ENCODE measurements around the gene APBA3.

Gene APBA3

DNA sequence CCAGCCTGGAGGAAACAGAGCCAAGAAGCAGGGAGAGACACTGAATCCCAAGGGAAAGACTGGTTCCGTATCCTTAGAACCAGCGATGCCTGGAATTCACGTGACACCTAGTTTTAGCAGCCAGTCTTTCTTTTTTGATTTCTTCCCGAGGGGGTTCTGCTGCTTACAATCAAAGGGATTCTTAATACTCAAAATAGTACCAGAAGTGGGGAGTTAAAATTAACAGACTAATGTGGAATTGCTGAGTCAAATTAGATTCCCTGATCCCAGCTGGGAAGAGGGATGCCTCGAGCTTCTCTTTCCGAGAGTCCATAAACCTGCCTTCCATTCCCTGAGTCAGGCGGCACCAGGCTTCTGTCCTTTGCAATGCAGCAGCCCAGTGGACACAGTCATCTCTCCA lies 29.4 kb upstream of the APBA3 start:
- H3K27ac ChIP-seq: no peak overlapping the region

DNA sequence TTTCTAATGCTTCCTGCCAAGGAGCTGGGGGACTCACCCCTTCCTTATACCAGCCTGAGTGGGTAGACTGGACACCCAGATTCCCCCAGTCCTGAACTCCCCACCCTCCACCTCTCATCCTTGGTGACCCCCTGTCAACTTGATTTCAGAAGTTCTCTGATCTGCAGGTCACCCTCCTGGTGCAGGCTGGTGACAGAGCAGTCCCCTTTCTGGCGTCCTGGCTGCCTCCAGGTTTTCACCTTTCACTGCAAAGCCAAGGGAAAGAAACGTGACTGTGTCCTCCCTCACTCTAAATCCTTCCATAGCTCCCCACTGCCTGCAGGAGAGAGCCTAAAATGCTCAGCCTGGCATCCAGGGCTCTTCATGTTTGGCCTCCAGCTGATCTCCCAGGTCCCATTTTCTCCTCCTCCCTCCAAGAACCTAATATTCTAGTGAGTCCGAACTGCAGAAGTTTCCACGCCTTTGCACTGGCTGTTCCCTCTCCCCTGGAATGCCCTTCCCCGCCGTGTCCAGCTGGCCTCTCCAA lies 28.8 kb upstream of the APBA3 start:
- Histone ChIP-seq H3K4me3 (no peak overlapping the region), H3K27ac (no peak overlapping the region)

More for the DNA sequence above, 29.4 kb upstream of the APBA3 start:
- no peak overlapping the region for H3K4me3 ChIP-seq

DNA sequence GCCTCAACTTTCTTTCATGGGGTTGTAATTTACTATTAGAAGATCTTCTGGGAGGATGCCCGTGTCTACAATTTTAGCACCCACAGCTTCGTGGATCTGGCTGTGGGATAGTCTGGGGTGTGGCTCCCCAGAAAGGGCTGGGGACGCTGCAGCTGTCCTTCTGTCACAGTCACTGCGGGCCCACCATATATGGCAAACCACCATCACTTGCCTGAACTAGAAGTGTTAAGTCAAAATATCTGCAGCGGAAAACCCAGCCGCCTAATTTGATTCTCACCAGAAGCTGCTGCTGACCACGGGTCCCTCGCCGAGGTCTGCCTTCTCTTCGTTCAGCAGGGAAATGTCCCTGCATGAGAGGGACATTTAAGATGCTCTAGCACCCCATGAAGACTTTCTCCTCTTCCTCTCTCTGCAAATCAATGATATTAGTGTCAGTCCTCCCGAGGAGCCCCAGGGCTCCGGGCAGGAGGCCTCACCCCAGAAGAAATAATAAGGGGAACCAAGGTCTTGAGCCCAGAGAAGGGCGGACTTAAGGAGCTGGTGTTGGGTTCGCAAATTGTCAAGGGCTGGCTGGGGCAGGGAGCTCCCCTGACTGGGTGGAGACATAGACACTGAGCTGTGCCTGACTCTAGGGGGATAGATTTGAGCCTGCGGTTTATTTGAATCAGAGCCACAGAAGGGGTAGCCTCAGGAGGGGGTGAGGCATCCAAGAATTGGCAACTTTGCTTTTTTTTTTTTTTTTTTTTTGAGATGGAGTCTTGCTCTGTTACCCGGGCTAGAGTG lies 27.7 kb upstream of the APBA3 start:
- H3K4me3 ChIP-seq: no peak overlapping the region
- H3K27ac ChIP-seq: peak overlapping the region in 1 of 21 experiments; percentile 14

DNA sequence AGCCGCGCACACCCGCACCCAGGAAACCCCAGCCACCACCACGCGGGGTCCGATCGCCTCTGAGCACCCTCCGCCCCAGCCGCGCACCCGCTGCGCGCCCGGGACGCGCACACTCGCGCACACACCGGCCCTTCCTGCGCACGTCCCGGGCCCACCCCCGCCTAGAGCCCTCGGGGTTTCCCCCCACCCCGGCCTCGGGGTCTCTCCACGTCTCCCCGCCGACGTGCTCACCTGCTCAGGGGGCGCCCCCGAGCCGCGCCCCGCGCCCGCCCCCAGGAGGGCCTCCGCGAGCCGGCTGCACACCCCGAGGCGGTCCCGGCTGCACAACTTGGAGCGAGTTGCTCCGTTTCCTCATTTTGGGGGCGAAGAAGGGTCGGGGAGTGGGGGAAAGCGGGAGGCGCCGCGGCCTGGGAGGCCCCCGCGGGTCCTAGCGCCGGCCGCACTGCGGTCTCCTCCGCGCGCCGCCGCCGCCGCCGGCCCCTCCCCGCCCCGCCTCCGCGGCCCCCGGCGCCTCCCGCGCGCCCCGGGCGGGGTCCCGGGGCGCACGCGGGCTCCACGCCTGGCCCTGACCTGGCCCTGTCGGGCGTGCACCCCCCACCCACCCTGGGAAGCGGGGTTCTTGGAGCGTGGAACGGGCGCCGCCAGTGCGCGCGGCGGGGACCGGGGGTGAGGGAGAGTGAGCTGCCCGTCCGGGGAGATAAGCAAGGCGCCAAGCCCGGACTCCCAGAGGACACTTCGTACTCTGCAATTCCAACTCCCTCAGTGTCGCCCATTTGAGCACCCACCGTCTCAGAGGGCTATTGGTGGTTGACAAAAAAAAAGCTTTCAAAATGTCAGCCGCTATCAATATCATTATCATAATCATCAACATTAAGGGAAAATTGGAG lies 24.7 kb upstream of the APBA3 start, which contains the start of gene MATK:
TSS of gene MATK (minus strand) at position 444 of the 887 bp plus-strand sequence. CDS start 1,246 bp downstream, outside the sequence.
- Histone ChIP-seq H3K27ac (peak within 1 kb of the TSS in 10 of 21 experiments; percentile 12 to 82 (median 62)), H3K4me3 (peak within 1 kb of the TSS; percentile 20 to 47 (median 36))

DNA sequence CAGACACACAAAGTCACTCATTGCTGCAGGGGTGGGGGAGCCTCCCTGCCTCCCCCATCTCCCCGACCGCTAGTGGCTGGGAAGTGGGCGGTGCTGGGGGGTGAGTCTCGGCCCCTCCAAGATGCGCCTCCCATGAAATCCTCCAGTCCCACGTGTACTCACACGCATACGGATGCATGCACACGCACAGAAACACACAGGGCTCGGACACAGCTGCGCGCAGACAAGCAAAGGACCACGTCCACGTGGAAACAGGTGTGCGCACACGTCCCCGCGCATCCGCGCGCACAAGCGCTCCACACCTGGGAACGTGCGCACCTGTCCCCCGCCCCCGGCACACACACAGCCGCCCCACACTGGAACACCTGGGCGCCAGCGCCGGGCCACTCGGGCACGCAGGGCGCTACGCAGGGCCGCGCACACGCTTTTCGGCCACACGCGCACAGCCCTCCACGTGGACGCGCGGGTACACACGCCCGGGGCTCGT lies 24.0 kb upstream of the APBA3 start:
- H3K27ac ChIP-seq: peak overlapping the region in 10 of 21 experiments; percentile 12 to 82 (median 62)

DNA sequence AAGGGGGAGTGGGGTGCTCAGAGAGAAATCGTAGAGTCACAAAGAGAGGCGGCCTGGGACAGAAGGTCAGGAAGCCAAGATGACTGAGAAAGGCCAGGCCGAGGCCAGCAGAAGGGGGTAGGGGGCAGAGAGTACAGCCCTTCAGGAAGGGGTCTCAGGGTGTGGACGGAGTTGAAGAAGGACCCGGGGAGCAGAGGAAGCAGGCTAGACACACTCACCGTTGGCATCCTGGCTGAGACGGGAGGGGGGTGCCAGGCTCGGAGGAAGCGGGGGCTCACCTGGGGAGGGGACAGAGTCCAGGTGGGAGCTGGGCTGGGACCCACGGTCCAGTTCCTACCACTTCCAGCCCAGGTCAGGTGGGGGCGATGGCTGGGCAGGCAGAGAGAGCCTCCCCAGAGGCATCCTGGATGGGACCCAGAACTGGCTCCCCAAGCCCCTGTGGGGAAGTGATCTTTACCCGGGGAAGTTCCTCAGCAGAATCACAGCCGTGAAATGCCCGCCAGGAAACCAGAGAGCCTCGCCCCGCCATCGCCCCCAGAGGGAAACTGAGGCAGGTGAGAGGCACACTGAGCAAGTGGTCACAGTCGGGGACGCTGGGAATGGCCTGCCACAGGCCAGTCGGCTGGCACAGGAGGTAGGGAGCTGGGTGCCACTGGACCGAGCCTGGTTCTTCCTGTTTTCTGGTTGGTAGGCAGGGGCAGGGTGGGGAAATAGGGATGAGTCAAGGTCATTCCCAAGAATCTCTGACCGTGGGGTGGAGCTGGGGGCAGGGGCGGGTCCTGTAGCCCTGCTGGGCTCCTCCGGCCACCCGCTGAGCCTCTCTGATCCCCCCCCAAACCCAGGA lies 23.3 kb upstream of the APBA3 start:
- Histone ChIP-seq H3K27ac (peak overlapping the region in 3 of 21 experiments; percentile 38 to 82 (median 77)), H3K4me3 (peak overlapping the region; percentile 20 to 47 (median 36))

More for the DNA sequence above, 24.0 kb upstream of the APBA3 start:
- H3K4me3 ChIP-seq: peak overlapping the region; percentile 20 to 47 (median 36)

DNA sequence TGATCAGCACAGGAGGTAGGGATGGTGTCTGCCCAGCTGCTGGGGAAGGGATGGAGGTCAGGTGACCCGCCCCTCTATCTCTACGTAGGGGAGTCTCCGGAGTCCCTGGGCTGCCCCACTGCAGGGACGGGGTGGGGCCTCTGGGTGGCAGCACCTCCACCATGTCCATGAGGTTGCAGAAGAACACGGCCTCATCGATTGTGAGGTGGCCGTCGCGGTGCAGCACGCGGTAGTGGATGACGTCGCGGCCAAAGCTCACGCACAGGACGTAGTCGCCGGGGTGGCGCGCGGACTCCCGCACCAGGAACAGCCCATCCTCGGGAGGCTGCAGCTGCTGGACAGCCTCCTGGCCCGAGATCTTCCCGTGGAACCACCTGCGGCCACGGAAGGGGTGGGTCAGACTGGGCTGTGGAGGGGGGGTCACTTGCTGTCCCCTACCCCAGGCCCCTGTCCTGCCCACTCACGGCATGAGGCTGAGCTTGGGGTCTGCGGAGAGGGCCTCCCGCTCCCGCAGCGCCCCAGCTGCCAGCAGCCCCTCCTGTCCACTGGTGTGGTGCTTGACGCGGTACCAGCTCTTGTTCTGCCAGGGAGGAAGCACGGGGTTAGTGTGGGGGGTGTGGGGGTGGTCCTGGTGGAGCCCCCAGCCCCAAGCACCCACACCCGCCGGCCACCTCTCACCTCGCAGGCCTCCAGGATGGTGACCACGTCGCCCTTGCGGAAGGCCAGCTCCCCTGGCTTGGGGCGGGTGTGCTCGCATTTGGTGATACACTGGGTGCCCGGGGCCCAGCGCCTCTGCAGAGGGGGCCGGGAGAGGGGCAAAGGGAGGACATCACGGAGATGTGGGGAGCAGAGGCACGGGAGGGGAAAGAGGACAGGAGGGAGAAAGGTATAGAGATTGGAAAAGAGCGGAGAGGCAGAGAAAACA lies 22.4 kb upstream of the APBA3 start:
- no peak overlapping the region for H3K27ac ChIP-seq

DNA sequence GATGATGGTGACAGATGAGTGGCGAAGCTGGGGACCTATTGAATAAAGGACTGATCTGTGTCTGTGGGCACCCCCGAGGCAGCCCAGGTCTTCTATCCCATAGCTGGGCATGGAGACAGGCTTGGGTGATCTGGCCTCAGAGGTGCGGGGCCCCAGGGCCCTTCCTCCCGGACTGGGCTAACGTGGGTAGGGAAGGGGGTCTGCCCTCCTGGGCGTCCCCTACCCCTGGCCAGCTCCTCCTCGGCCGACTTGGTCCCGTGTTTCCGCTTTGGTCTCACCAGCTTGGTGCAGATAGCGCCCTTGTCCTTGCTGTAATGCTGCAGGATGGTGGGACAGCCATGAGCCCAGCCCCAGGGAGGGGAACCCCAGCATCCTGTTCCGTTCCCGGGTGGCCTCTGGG lies 21.4 kb upstream of the APBA3 start:
- Histone ChIP-seq H3K4me3 (no peak overlapping the region), H3K27ac (no peak overlapping the region)

More for the DNA sequence above, 22.4 kb upstream of the APBA3 start:
- H3K4me3 ChIP-seq: no peak overlapping the region

DNA sequence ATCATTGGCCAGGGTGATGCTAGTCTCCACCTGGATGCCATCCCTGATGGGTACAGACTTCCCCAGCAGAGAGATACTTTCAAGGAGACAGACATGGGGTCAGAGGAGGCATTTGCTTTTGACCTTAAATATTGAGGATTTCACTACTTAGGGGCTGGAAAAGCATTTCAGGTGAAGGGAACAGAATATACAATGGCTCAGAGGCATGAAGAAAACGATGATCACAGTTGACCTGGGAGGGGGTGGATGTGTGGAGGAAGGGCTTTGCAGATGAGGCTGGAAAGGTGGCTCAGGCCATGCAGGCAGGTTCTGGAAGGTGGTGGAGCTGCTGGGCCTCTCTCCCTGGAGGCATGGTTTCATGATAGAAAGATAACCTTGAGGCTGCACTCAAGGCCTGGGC lies 20.8 kb upstream of the APBA3 start:
- H3K27ac ChIP-seq: no peak overlapping the region
- no peak overlapping the region for H3K4me3 ChIP-seq

DNA sequence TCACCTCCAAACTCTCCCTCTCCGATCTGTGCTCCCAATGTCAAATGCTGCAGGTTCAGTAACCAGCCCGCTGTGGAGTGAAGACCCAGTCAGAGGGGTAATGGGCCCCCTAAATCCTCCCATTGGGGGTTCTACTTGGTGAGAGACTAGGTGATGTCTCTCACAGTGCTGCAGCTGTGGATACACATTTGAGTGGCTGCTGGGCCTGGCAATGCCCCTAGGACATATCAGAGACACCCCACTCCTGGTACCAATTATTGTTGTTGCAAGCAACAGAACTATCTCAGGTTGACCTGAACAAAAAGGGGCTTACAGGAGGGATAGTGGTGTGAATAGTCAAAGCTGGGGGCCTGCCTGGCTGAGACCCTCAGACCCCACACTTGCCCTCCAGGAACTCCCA lies 20.1 kb upstream of the APBA3 start:
- Histone ChIP-seq H3K4me3 (no peak overlapping the region), H3K27ac (no peak overlapping the region)

DNA sequence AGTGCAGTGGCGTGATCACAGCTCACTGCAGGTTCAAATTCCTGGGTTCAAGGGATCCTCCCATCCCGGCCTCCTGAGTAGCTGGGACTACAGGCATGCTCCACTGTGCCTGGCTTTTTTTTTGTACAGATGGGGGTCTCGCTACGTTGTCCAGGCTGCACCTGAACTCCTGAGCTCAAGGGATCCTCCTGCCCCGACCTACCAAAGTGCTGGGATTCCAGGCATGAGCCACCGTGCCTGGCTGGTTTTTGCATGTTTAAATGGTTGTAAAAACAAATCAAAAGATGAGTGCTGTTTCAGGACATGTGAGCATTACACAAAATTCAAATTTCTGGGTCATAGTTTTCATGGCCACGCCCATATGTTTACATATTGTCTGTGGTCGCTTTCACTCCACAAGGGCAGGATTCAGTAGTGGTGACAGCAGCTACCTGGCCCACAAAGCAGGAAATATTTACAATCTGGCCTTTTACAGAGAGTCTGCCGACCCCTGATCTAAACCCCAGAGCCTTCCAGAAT lies 19.4 kb upstream of the APBA3 start:
- Histone ChIP-seq H3K4me3 (no peak overlapping the region), H3K27ac (no peak overlapping the region)

DNA sequence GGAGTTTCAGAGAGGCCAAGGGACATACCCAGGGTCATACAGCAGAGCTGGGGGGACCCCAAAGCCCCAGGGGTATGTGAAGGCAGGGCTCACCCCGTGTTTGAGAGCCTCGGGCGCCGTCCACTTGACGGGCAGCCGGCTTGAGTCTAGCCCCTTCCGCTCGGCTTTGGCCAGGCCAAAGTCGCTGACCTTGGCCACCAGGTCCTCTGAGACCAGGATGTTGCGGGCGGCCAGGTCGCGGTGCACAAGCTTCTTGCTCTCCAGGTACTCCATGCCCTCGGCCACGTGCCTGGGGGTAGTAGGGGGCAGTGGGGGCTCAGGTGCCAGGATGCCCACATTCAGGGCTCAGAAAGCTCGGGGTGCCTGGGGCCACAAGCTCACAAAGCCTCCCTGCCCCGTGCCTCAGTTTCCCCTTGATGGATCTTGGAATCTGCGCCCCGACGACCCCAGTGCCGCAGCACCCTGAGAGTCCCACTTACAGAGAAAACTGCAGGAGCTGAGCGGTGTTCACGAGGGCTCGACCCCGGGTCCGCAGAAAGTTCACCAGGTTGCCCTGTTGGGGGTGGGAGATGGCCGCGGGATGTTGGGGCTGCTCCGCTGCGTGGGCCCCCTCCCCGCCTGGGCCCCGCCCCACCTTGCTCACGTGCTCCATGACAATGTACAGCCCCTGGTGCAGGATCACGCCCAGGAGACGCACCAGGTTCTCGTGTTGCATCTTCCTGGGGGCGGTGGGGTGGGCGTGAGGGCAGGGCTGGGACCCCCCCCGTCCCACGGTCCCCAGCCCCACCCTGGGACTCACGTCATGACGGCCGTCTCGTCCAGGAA lies 17.6 kb upstream of the APBA3 start:
- Histone ChIP-seq H3K27ac (no peak overlapping the region), H3K4me3 (no peak overlapping the region)

DNA sequence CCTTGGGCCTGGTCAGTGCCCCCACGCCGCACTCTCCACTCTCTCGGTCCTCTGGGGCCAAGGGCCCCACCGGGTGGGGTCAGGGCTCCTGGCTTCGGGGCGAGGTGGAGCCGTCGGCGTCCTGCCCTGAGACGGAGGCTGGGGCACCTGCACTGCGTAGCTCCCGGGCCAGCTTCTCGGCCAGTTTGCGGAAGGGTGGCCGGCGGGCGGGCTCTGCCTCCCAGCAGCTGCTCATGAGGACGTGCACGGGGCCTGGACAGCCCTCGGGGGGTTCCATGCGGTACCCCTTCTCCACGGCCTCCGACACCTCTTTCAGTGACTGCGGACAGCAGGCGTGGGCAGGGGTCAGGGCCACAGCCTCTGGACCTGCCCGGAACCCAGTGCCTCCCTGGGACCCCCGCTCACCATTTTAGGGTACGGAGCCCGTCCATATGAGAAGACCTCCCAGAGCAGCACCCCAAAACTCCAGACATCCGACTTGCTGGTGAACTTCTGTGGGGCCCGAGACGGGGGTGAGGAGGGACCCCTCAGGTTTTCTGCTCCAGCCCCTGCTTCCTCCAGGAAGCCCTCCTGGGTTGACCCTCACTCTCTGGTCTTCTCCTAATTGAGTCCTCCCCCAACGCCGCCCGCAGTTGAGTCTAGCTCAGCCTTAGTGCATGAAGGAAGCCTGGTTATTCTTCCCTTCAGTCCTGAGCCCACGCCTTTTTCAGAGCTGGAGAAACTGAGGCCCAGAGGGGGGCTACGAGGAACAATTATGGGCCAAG lies 16.8 kb upstream of the APBA3 start:
- no peak overlapping the region for H3K27ac ChIP-seq

DNA sequence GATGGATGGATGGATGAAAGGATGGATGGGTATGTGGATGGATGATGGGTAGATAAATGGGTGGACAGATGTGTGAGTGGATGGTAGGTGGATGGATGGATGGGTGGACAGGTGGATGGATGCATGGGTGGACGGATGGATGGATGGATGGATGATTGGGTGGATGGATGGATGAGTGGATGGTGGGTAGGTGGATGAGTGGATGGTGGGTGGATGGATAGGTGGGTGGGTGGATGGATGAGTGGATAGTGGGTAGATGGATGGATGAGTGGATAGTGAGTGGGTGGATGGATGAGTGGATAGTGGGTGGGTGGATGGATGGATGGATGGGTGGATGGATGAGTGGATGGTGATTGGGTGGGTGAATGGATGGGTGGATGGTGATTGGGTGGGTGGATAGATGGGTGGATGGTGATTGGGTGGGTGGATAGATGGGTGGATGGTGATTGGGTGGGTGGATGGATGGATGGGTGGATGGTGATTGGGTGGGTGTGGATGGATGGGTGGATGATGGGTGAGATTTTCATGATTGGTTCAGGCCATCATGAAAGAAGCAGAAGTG lies 15.1 kb upstream of the APBA3 start:
- Histone ChIP-seq H3K27ac (no peak overlapping the region), H3K4me3 (no peak overlapping the region)

More for the DNA sequence above, 16.8 kb upstream of the APBA3 start:
- H3K4me3 ChIP-seq: no peak overlapping the region

DNA sequence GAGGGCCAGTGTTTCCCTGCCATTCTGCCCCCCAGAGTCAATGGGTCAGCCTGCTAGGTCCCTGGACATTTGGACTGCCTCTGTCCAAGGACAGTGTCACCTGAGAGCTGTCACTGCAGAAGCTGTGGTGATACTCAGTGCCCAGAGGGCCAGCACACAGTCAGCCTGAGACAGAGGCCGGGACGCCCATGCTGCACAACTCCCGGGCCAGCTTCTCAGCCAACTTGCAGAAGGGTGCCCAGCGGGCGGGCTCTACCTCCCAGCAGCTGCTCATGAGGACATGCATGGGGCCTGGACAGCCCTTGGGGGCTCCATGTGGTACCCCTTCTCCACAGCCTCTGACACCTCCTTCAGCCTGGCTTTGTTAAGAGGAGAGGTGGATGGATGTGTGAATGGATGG lies 14.3 kb upstream of the APBA3 start:
- no peak overlapping the region for H3K4me3 ChIP-seq
- H3K27ac ChIP-seq: no peak overlapping the region

DNA sequence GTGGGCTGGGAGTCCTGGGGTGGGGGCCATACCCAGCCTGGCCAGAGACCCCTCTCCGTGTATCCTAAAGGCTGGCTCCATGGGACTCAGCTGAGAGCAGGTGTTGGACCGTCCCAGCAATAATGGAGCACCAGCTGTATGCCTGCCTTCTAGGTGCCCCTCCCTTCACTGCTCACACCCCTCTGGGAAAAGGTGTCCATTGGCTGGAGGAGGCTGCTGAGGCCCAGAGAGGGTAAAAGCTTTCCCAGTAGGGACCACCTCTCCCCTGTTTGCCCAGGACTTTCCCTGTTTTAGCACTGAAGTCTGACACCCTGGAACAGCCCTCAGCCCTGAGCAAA lies 13.9 kb upstream of the APBA3 start:
- no peak overlapping the region for H3K27ac ChIP-seq
- no peak overlapping the region for H3K4me3 ChIP-seq
